Smooth muscle cell (in vitro differentiated cells): ENCODE measurements around the gene LIG1. TPM values are rescaled to one million over a fixed set of nuclear protein-coding genes. Genes with fewer than 3 reads are reported as not detected.

Experiments used
- DNase-seq: peaks from one replicate; lab custom pipeline; 2025; ENCODE audit not compliant: unreplicated experiment; lab: John Stamatoyannopoulos, UW
- H2AFZ ChIP-seq: fragments of 200-600 bp; sonication (generic); 2 replicates; pipeline ENCODE4 v1.6.0; 2016; ENCODE audit warnings: antibody characterized with exemption, low read depth, mild to moderate bottlenecking
- H3F3A ChIP-seq: fragments of 200-600 bp; sonication (generic); 2 replicates; pipeline ENCODE4 v1.6.0; 2017; ENCODE audit warnings: antibody characterized with exemption, low read depth
- H3K27ac ChIP-seq: fragments of 200-600 bp; sonication (generic); 2 replicates; pipeline ENCODE4 v1.5.1; 2016; ENCODE audit warnings: low read depth, mild to moderate bottlenecking
- H3K27me3 ChIP-seq: fragments of 200-600 bp; sonication (generic); 2 replicates; pipeline ENCODE4 v1.6.1; 2016; ENCODE audit warnings: low read depth, mild to moderate bottlenecking
- H3K36me3 ChIP-seq: fragments of 200-600 bp; sonication (generic); 2 replicates; pipeline ENCODE4 v1.5.1; 2016; ENCODE audit warnings: low read depth
- H3K4me1 ChIP-seq: fragments of 200-600 bp; sonication (generic); 2 replicates; pipeline ENCODE4 v1.5.1; 2016; ENCODE audit warnings: low read depth
- H3K4me2 ChIP-seq: fragments of 200-600 bp; sonication (generic); 2 replicates; pipeline ENCODE4 v1.6.0; 2016; ENCODE audit warnings: mild to moderate bottlenecking
- H3K4me3 ChIP-seq: fragments of 200-600 bp; sonication (generic); 2 replicates; pipeline ENCODE4 v1.5.1; 2016; ENCODE audit warnings: mild to moderate bottlenecking
- H3K79me2 ChIP-seq: fragments of 200-600 bp; sonication (generic); 2 replicates; pipeline ENCODE4 v1.6.0; 2016; ENCODE audit warnings: low read depth, mild to moderate bottlenecking
- H3K9ac ChIP-seq: fragments of 200-600 bp; sonication (generic); 2 replicates; pipeline ENCODE4 v1.6.0; 2016; ENCODE audit warnings: low read depth
- H3K9me3 ChIP-seq: fragments of 200-600 bp; sonication (generic); replicated peaks from 2 replicates; pipeline ENCODE4 v1.5.1; 2016; ENCODE audit warnings: low read depth
- H4K20me1 ChIP-seq: fragments of 200-600 bp; sonication (generic); 2 replicates; pipeline ENCODE4 v1.6.0; 2016; ENCODE audit warnings: low read depth
- WGBS: methylation state at CpG from one replicate; pipeline ENCODE4 v1.1.7; 2016; ENCODE audit warnings: low lambda C conversion rate; 5-methylcytosine and 5-hydroxymethylcytosine counted together
- polyA plus RNA-seq: library from polyadenylated mRNA; unstranded; fragments of >200 nt; fragmentation: Nextera tagmentation; extraction: Ambion mirVana; gene quantifications from 2 replicates; pipeline ENCODE4 v1.2.1, GENCODE V29; 2016
- total RNA-seq: library from RNA; depleted of rRNA; stranded (reverse); fragments of >200 nt; gene quantifications from 2 replicates; pipeline ENCODE4 v1.2.3, GENCODE V29; 2014
- TF ChIP-seq, protein P1 (sequence below): fragments of 200-600 bp; sonication (generic); IDR thresholded peaks from 2 replicates; pipeline ENCODE4 v1.5.1; 2017; ENCODE audit warnings: borderline replicate concordance, mild to moderate bottlenecking, antibody characterized with exemption; ENCODE audit not compliant: insufficient read depth, poor library complexity, severe bottlenecking

The LIG1 gene
- total and polyA plus RNA-seq, 2 experiments from 2014 or later: 16.5 to 26.1 TPM

DNA sequence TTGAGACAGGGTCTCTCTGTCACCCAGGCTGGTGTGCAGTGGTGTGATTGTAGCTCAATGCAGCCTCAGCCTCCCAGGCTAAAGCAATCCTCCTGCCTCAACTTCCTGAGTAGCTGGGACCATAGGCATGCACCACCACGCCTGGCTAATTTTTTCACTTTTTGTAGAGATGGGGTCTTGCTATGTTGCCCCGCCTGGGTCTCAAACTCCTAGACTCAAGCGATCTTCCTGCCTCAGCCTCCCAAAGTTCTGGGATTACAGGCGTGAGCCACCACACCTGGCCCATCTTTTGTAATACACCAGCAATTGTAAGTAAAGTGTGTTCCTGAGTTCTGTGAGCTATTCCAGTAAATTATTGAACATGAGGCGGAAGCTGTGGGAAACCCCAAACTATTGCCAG lies 66.2 kb downstream of the LIG1 start:
- Histone ChIP-seq H3F3A (no peaks in the 10 kb centered on the region), H3K36me3 (no peaks in the 10 kb centered on the region), H2AFZ (no peak overlapping the region), H3K4me3 (no peak overlapping the region), H3K9me3 (no peaks in the 10 kb centered on the region), H3K9ac (no peak overlapping the region), H3K4me2 (no peak overlapping the region), H3K79me2 (no peaks in the 10 kb centered on the region), H3K27me3 (no peaks in the 10 kb centered on the region), H3K4me1 (no peaks in the 10 kb centered on the region), H3K27ac (no peak overlapping the region), H4K20me1 (no peaks in the 10 kb centered on the region)
- DNase-seq: no peak
- TF ChIP-seq, protein P1, sequence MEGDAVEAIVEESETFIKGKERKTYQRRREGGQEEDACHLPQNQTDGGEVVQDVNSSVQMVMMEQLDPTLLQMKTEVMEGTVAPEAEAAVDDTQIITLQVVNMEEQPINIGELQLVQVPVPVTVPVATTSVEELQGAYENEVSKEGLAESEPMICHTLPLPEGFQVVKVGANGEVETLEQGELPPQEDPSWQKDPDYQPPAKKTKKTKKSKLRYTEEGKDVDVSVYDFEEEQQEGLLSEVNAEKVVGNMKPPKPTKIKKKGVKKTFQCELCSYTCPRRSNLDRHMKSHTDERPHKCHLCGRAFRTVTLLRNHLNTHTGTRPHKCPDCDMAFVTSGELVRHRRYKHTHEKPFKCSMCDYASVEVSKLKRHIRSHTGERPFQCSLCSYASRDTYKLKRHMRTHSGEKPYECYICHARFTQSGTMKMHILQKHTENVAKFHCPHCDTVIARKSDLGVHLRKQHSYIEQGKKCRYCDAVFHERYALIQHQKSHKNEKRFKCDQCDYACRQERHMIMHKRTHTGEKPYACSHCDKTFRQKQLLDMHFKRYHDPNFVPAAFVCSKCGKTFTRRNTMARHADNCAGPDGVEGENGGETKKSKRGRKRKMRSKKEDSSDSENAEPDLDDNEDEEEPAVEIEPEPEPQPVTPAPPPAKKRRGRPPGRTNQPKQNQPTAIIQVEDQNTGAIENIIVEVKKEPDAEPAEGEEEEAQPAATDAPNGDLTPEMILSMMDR: no peak
- WGBS: 92% methylated on average over 5 of the region's 5 CpGs

DNA sequence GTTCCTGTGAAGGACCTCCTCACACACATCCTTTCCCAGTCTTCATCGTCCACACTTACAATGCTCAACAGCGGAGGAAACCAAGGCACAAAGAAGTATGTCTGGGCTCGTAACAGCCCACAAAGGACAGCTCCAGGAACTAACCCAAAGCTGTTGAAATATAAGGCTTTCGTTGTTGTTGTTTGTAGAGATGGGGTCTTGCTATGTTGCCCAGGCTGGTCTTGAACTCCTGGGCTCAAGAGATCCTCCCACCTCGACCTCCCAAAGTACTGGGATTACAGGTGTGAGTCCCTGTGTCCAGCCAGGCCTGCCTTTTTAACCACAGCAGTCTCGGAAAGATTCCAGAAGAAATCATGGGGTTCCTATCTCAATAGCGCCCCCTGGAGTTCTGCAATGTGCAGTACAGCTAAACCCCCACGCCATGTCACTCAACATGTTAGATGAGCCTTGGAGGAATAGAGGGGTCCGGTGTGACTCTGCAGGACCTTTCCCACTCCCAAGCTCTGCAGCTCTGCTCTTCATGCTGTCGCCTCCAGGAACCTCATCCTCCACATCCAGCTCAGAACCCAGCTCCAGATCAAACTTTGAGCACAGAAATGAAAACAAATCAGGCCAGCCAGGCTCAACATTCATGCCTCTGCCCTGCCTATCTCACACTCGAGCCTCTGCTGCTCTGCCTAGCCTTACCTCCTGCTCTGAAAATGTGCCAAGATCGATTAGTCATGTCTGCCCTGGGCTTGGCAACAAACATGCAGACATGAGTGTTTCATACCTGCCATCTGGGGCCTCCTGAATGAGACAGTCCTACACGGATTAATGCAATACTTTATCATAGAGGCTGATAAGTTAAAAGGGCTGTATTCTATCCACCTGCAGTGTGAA lies 67.0 kb downstream of the LIG1 start:
- no peaks in the 10 kb centered on the region for H3K79me2 ChIP-seq
- TF ChIP-seq, protein P1: peak; percentile 66
- H3K27ac ChIP-seq: no peak overlapping the region
- H3K4me2 ChIP-seq: no peak overlapping the region
- H3F3A ChIP-seq: no peaks in the 10 kb centered on the region
- no peaks in the 10 kb centered on the region for H3K4me1 ChIP-seq
- no peak overlapping the region for H2AFZ ChIP-seq
- no peaks in the 10 kb centered on the region for H3K36me3 ChIP-seq
- no peak overlapping the region for H3K9ac ChIP-seq
- H3K4me3 ChIP-seq: no peak overlapping the region
- 55% methylated on average over 13 of the region's 13 CpGs for WGBS
- H4K20me1 ChIP-seq: no peaks in the 10 kb centered on the region
- no peaks in the 10 kb centered on the region for H3K9me3 ChIP-seq
- H3K27me3 ChIP-seq: no peaks in the 10 kb centered on the region
- no peak for DNase-seq

DNA sequence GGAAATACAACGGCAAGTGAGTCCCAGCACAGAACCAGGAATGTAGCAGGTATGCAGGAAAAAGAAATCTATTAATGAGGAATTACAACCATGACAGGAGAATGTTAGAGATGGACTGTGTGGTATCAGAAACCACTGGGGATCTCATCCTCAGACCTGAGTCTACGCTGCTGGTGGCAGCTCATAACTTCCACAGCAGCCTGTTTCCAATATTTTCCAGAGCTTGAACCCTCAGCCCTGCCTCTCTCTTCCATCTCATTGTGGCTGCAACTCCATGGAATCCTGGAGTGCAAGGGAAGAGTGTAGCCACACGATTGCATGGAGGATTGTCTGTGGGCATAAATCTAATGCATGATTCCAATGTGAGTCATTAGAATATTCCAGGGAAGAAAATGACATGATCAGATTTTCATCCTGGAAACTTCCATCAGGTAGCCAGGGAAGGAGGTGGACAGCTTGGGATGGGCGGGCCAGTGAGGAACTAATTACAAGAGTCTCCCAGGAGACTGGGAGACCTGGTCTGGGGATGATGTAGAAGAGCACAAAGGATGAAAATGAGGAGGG lies 74.5 kb downstream of the LIG1 start:
- TF ChIP-seq, protein P1: no peak
- no peak overlapping the region for H3K9ac ChIP-seq
- H3K27ac ChIP-seq: no peak overlapping the region
- no peaks in the 10 kb centered on the region for H4K20me1 ChIP-seq
- H3K4me2 ChIP-seq: no peak overlapping the region
- no peaks in the 10 kb centered on the region for H3K79me2 ChIP-seq
- no peak for DNase-seq
- no peak overlapping the region for H3K4me3 ChIP-seq
- H3F3A ChIP-seq: no peaks in the 10 kb centered on the region
- H3K9me3 ChIP-seq: no peaks in the 10 kb centered on the region
- no peaks in the 10 kb centered on the region for H3K36me3 ChIP-seq
- no peaks in the 10 kb centered on the region for H3K4me1 ChIP-seq
- H2AFZ ChIP-seq: no peak overlapping the region
- 79% methylated on average over 4 of the region's 4 CpGs for WGBS
- no peaks in the 10 kb centered on the region for H3K27me3 ChIP-seq

DNA sequence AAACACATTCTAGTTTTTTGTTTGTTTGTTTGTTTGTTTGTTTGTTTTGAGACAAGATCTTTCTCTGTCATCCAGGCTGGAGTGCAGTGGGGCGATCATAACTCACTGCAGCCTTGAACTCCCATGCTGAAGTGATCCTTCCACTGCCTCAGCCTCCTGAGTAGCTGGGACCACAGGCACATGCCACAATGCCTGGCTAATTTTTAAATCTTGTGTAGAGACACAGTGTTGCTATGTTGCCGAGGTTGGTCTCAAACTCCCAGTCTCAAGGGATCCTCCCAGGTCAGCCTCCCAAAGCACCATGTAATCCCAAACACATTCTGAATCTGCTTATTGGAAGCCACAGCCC lies 75.3 kb downstream of the LIG1 start:
- Histone ChIP-seq H3K9ac (no peak overlapping the region), H3K27ac (no peak overlapping the region), H3F3A (no peaks in the 10 kb centered on the region), H2AFZ (no peak overlapping the region), H3K79me2 (no peaks in the 10 kb centered on the region), H3K4me2 (no peak overlapping the region), H4K20me1 (no peaks in the 10 kb centered on the region), H3K36me3 (no peaks in the 10 kb centered on the region), H3K4me1 (no peaks in the 10 kb centered on the region), H3K9me3 (no peaks in the 10 kb centered on the region), H3K4me3 (no peak overlapping the region), H3K27me3 (no peaks in the 10 kb centered on the region)
- TF ChIP-seq, protein P1: no peak
- no peak for DNase-seq
- WGBS: 95% methylated on average over 2 of the region's 2 CpGs
